GM20431 (cell line): ENCODE measurements around the gene PRELID1.

Experiments
- in situ Hi-C: fragments of 300-500 bp; cut with MseI, MboI; formaldehyde crosslinking; loops from one replicate; pipeline ENCODE4 v1.15.0; 2020; ENCODE audit warnings: low sequenced_read_pairs; ENCODE audit not compliant: unreplicated experiment

PRELID1 gene

DNA sequence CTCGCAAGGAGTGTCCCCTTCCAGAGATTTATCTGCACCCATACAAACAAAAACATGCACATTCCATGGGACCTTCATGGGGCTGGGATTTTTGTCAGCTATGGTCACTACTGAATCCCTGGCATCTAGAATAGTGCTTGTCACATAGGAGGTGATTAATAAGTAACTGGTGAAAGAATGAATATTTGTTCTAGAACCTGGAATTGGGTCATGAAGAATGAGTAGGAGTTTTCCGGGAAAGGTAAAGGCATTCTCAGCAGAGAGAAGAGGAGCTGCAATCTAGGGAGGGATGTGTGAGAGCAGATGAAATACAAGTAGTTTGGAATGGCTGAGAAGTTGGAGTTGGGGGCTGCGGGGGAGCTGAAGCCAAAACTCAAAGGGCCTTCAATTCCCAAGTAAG, 50.7 kb downstream of the PRELID1 start:
- in situ Hi-C loops: no loop called here

DNA sequence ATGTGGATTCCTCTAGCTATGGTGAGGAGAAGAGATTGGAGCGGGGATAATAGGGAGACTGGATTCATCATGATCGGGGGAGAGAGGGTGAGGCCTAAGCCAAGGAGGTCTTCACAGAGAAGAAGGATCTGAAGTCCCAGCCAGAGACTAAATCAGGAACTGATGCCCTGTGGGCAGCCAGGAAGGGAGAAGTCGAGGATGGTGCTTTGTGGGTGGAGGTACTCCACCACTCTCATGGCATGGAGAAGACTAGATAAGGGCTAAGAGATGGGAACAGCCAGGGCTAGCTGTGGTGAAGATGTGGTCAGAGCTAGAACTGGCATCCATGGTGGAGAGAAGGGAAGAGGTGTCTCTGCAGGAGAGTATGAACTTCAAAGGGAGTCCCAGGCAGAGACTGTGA, 51.1 kb downstream of the PRELID1 start:
- in situ Hi-C loops: no loop called here

DNA sequence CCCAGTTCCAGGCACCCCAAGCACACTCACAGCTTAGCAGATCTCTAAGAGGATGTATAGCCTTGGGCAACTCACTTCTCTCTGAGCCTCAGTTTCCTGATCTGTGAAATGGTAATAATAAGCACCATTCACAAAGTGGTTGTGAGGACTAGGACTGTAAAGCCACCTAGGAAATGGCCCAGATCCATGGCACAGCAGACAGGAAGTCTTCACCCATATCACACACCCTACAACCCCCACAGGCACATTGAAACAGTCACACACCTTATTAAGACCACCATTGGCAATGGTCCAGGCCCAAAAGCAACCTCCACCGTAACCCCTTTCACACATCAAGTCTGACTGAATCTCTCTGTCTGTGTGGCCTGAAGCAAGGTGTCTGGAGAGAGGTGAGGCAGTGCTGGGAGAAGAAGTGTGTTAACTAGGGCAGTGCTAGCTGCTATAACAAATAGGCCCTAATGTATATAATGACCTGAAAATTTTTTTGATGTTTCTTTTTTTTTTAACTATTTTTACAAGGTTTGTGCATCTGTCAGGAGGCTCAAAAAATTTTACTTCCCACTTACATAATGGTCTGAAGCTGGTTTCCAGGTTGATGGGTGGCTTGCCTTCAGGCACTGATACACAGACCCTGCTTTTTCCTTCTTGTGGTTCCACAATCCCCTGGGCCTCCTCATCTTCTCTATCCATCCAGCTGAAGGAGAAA, 51.7 kb downstream of the PRELID1 start:
- in situ Hi-C loops: no loop called here

DNA sequence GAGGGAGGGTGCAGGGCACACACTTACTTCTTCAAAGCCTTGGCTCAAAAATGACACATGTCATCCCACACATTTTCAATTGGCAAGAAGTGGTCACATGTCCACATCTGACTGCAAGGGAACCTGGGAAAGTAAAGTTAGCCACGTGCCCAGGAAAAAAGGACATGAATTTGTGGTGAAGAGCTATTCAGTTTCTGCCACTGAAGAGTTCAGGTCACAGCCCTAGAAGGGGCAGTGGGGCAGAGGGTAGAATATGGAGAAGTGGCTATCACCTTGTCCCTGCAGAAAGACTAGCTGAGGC, 52.2 kb downstream of the PRELID1 start:
- in situ Hi-C loops: no loop called here
